HG03520 (cell line): ENCODE measurements around the gene MAP4K2.

ENCODE experiments used
- ATAC-seq: cut with Tn5 transposase; IDR thresholded peaks from one replicate; pipeline ENCODE4 v1.9.1; 2021; ENCODE audit warnings: mild to moderate bottlenecking, moderate library complexity; ENCODE audit not compliant: unreplicated experiment

MAP4K2 gene

DNA sequence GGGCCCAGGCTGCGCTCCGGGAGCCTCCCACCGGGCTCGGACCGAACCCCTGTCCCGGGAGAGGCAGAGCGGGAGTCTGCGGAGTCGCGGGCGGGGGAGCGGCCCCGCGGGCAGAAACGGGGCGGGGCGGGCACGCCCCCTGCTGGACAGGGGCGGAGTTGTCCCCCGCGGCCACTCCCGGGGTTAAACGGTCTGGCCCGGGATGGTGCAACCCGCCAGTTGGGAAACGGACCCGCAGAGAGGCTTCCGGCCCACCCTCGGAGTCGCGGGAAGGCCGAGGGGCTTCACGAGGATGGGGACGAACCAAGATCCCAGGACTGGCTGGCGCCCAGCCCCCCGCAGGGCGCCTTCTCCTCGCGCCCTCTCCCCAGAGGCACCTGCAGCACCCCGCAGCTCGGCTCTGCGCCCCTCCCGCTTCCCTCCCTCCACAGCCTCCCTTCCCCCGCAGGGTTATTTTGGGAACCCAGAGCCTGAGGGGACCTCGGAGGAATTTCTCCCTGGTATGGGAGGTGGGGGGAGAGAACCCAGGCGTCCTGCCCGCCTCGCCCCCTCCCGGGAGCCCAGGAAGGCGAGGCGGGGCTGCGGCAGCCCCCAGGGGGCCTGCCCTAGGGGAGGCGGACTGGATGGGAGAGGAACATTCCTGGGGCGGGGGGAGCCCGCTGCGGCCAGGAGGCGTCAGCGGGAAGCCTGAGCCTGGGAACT lies 60.0 kb downstream of the MAP4K2 start:
- ATAC-seq = no peak

DNA sequence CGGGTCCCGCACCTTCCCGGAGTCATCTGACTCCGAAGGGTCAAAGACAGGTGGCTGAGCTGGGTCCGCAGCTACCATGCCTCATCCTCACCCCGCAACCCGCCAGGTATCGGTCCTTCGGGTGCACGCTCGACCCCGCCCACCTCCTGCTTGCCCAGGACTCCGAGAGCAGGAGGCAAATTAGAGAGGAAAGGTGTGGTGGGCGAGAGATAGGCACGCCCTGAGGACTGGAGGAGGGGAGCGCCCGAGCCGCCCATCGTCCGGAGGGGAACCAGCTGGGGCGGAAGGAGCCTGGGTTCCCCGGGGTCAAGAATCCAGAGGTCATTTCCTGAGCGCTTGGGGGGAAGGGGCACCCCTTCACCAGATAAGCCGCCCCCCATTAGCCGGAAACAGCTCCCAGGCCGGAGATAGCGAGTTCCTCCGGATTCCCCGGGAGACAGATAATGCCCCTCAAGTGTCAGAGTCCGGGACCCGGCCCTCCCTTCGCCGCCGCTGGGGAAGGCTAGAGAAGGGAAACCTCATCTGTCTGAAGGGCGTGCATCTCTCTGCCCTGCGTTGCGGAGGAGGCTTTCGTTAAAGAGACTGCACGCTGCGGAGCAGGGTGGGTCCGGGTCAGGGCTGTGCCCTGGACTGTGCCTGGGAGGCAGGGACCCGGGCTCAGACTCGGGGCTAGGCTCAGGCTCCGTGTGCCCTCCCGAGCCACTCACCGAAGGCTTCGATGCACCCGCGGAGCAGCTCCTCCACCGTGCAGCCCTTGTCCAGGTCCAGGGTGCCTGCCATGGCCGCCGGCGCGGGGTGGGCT lies 60.7 kb downstream of the MAP4K2 start:
- ATAC-seq = no peak

DNA sequence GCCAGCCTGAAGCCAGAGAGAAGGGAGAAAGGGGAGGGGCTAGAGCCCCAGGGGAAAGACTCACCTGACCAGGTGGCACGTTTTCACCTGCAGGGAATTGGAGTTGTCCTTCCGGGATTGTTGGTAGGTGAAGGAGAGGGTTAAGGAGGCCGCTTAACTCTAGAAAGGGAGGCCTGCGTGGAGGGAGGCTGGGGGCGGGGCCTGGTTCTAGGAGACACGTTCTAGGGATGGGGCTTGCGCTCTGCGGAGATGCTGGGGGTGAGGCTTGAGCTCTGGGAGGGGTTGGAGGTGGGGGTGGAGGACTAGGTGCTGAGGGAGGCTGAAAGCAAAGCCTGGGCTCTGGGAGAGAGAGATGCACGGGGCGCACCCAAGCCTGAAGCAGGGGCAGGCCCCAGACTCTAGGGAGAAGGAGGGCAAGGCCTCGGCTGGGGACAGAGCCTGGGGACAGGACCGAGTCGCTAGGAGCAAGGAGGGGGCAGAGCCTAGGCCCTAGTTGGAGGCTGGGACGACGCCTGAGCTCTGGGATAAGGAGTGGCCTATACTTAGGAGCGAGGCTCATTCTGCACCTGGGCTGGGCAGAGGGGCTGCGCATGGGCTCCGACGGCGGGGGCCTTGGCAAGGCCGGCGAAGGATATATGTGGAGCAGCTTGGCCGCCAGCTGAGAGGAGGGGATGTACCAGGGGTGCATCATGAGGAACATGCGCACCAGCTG lies 61.5 kb downstream of the MAP4K2 start:
- no peak for ATAC-seq

DNA sequence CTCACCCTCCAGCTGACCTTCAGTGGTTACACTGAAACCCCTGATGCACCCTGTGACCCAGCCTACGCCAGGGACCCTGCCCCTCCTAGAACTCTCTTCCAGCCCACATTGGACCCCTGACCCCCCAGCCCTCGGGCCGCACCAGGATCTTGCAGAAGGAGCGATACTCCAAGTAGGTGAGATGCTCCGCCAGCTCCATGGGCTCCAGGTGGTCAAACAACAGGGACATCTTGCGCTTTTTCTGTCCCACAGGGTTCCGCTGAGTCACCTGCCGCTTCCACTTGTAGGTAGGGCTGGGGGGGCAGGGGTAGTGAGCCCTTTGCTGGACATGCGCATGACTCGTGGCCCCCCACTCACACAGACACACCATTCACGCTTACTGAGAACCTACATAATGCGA lies 63.1 kb downstream of the MAP4K2 start:
- no peak for ATAC-seq

DNA sequence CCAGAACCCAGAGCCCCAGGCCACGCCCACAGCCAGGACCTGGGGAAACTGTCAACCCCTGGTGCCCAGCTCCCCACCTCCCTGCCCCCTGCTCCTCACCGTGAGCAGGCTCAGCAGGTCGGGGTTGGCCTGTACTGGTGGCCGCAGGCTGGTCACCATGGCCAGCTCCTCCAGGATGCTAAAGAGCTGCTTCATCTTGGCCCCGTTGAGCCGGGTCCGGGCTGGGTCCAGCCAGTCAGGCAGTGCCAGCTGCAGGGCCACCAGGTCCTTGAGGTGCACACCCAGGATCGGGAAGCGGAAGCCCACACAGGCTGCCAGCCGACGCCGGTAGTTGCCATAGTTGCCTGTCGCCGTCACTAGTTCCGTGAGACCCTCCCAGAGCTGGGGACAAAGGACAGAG lies 66.4 kb downstream of the MAP4K2 start:
- ATAC-seq = no peak

DNA sequence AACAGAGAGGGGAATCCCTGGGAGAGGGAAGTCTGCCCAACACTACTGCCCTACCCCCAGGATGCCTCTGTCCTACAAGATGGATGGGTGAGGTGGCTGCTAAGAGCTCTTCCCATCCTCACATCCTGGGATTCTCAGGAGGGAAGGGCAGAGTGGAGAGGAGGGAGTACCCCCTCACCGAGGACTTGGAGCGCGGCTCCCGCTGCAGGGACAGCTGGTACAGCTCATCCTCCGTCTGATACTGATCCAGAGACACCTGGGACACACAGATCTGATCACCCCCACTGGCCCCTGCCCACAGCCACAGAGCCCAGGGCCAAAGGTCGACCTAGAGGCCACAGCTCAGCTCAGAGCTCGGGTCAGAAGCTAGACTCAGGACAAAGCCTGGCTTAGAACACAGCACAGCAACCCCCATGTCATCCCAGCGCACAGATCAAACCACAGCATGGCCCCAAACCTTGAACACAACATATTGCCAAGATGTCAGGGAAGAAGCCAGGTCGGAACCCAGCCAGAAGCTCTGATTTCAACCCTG lies 67.2 kb downstream of the MAP4K2 start:
- ATAC-seq = no peak
